GM21423 (cell line): ENCODE data around the gene RASSF6.
"Not testable (repeated sequence)": the region's sequence is repeated elsewhere in the genome, so short reads cannot be mapped to it uniquely, and the experiment has no call there.

Experiments used
- ATAC-seq: cut with Tn5 transposase; IDR thresholded peaks from one replicate; pipeline ENCODE4 v1.9.1; 2021; ENCODE audit warnings: mild to moderate bottlenecking, moderate library complexity; ENCODE audit not compliant: unreplicated experiment

RASSF6 gene, protein sequence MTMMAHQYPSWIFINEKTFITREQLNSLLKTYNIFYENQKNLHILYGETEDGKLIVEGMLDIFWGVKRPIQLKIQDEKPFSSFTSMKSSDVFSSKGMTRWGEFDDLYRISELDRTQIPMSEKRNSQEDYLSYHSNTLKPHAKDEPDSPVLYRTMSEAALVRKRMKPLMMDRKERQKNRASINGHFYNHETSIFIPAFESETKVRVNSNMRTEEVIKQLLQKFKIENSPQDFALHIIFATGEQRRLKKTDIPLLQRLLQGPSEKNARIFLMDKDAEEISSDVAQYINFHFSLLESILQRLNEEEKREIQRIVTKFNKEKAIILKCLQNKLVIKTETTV

GRCh38 chr4:73620115-73620792 is at the start of gene RASSF6:
Gene RASSF6 (minus strand): TSS chr4:73620436. CDS start chr4:73611795, 8,641 bp downstream.
- peak; percentile 94 for ATAC-seq

DNA sequence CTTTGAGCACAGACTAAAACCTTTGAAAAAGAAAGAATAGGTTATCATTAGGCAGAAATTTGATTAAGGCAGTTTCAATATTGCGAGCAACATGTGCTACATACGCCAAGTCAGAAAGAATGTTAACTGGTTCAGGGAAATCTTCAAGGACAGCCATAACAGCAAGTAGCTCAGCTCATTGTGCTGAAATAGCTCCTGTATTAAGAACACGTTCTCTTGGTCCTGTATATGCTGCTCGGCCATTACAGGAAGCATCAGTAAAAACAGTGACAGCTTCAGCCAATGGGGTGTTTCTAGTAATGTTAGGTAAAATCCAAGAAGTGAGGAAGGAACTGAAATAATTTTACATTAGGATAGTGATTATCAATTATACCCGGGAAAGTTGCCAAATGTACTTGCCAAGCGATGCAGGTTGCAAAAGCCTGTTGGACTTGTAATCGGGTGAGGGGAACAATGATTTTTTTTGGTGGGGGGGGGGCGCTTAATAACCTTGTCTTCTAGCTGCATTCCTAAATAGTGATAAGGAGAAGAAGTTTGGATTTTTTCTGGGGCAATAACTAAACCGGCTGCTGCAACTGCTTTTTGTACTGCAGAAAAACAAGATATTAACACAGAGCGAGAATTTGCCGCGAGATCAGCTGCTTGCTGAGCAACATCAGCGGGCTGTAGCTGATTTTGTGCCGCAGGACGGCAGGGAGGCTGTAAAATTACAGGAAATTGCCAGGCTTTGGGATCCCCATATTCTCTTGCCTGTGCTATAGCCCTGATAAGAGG is 49.4 kb upstream of the RASSF6 start:
- no peak for ATAC-seq

DNA sequence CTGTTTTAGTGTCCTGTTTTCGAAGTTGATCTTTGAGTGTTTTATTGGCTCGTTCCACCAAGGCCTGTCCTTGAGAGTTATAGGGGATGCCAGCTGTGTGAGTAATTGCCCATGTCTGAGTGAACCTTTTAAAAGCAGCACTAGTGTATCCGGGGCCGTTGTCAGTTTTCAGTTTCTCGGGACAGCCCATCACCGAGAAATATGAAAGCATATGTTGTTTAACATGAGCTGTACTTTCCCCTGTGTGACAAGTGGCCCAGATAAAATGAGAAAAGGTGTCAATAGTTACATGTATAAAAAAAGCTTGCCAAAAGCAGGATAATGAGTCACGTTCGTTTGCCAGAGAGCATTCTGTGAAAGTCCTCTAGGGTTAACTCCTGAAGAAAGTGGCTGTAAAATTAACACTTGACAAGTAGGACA is 48.6 kb upstream of the RASSF6 start:
- ATAC-seq, result no peak

GRCh38 chr4:73665924-73666323 is 45.7 kb upstream of the RASSF6 start:
- not testable (repeated sequence) for ATAC-seq

- ATAC-seq, result no peak
Measured at GRCh38 chr4:73664470-73664869, 44.2 kb upstream of the RASSF6 start.

- ATAC-seq, result no peak
Measured at GRCh38 chr4:73663576-73663975, 43.3 kb upstream of the RASSF6 start.

DNA sequence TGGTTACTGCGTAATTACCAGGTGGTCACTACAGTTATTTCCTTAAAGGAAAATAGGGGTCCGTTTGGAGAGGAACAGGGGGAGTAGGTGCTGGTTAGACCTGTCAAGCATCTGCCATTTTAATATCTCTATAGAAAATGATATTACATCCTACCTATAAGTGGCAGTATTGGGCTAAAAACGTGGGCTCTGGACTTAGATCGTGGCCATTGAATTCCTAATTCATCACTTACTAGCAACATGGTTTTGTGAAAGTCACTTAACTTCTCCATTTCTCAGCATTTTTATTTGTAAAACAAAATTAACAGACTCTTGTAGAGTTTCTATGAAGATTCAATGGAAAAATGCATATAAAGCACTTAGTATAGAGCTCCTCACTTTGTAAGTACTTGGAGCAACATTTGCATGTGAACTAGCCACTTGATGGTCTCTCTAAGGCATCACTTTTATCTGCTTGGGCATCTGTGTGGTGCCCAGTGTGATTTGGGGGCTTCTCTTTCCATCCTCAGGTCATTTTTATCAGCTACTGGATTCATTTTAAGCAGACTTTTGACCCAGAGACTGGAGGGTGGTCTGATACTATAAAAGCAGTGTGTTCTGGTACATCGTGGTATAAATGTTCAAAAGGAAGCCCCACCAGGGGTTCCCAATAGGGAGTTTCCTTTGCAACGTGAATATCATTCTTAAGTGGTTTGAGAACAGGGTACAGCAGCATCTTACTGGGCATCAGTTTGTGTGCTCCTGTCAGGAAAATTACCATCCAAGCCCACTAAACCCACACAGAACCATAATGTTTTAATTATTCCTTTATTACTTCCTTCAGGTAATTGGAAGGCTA is 42.7 kb upstream of the RASSF6 start:
- peak; percentile 79 for ATAC-seq

- no peak for ATAC-seq
Measured at GRCh38 chr4:73661646-73662119, 41.4 kb upstream of the RASSF6 start.

GRCh38 chr4:73660808-73661207 is 40.6 kb upstream of the RASSF6 start:
- ATAC-seq, result no peak

DNA sequence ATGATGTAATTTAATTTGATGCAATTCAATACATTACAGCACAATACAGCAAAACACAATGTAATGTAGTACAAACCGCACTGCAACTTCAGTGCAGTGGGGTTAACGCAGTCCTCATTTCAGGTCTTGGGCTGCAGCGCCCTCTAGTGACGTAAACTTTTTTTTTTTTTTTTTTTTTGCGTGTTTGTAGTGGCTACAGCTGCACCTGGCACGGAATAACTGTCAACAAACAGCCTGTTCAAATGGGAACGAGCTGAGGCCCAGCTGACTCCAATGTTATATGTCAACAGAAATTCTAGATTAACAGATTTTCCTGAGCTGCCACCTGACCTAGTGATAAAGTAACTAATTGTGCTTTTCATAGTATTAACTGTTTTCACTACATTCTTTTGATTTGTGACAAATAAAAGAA is 33.5 kb upstream of the RASSF6 start:
- peak; percentile 77 for ATAC-seq

DNA sequence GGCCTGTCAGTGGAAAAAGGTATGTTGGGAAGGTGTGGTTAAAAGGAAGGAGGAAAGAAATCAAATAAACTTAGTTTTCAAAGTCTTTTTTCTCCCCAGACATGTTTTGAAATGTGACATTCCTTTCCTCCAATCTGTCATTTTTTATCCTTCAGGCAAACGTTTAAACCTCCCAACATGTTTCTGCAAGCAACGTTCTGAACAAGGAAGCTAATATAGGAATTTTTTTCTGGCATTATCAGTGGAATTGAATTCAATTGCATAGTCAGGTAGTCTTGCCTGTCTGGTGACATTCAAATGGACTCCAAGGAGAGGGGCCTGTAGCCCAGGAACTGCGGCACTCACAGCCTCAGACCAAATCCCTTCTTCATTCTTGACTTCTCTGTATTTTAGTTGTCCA is 30.0 kb upstream of the RASSF6 start:
- no peak for ATAC-seq

GRCh38 chr4:73648478-73648877 is 28.2 kb upstream of the RASSF6 start:
- ATAC-seq, result no peak

GRCh38 chr4:73646117-73646516 is 25.9 kb upstream of the RASSF6 start:
- ATAC-seq, result no peak

DNA sequence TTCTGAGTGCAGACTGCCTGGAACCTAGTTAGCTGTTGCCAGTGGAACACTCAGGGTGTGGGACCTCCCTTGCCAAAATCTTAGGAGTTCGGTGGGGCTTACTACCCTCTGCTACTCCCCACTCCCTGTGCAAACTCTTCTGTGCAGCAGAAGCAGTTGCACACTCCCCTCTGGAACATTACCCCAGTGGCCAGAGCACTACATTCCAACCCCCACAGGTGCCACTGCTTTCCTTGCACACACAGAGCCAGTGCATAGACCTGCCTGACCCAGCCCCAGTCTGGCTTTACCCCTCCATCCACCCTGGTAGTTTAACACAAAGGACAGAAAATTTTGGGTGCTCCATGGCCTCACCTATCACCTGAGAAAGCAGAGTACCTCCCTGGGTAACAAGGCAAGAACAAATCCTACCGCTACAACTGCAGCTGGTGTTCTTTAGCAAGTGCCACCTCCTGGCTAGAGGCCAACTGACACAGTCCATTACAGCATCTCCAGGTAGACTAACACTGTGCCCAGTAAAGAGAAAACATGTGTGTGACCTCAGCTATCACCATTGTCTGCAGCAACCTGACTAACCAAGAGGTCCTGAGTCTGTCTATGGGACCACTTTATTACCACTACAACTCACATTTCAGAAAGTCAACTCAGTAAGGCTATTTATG is 11.5 kb upstream of the RASSF6 start:
- ATAC-seq, result no peak

GRCh38 chr4:73628834-73629233 is 8.6 kb upstream of the RASSF6 start:
- not testable (repeated sequence) for ATAC-seq

DNA sequence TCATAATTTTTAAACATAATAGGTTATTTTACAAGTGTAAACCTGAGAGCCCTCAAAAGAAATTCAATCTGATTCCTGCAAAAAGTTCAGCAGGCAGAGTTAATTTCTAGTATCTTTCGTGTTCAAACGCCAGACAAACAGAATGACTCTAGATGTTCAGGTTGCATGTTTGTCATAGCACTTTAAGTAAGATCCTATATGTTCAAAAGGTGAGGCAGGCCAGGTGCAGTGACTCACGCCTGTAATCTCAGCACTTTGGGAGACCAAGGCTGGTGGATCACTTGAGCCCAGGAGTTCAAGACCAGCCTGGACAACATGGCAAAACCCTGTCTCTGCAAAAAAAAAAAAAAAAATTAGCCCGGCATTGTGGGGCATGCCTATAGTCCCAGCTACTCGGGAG is 1.1 kb upstream of the RASSF6 start:
- ATAC-seq, result no peak

- ATAC-seq, result no peak
Measured at GRCh38 chr4:73619346-73619745, 890 bp downstream of the RASSF6 start.

DNA sequence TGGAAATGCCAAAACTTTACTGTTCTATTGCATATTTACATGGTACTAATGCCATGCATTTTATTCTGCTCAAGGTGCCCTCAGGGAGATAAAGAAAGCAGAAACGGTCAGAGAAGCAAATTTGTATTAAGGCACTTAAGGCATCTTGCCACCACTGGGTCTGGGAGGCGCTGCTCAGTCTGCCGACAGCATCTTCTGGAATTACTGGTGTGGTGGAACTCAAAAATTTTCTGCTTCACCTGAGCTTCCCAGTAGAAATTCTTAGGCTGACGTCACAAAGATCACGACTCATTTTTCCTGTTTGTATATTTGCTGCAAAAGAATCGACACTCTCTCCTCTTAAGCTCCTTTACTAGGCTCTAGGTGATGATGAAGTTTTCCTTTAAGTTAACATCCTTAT is 3.0 kb downstream of the RASSF6 start:
- no peak for ATAC-seq

DNA sequence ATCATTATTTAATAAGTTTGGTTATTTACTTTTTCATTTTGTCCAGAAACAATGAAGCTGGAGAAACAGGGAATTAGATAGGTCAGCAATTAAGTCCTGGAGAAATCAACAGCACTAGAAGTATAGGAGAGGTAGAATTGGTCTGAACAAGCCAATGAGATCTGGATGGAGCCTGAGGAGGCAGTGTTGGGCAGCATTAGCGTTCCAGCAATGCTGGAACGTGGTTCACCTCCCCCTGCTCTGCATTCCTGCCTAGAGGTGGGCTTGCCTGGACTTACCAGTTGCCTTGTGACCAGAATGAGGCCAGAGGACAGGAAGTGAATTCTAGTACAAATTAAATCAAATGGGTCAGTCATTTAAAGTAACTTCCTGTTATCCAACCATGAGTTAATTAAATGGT is 4.6 kb downstream of the RASSF6 start:
- ATAC-seq, result no peak

DNA sequence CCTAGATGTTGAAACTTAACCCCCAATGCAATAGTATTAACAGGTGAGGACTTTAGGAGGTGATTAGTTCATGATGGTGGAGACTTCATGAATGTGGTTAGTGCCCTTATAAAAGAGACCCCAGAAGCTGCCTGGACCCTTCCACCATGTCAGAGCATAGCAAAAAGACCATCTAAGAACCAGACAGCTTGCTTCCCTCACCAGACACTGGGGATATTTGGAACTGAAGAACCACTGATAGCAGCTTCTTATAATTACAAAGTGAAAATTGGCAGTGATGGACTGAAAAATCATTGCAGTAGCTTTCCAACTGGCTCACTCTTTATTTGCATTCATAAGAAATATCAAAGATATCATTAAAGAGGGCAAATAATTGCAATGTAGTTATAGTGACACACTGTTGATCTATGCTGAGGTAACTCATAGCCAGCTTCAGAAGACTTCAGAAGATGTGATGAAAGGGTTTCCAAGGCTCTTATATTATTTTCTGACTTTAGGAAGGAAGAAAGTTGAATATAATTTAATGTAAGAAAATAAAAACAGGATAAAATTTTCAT is 5.8 kb downstream of the RASSF6 start:
- ATAC-seq, result no peak
